ENCODE results near the gene PMEPA1.

DNA sequence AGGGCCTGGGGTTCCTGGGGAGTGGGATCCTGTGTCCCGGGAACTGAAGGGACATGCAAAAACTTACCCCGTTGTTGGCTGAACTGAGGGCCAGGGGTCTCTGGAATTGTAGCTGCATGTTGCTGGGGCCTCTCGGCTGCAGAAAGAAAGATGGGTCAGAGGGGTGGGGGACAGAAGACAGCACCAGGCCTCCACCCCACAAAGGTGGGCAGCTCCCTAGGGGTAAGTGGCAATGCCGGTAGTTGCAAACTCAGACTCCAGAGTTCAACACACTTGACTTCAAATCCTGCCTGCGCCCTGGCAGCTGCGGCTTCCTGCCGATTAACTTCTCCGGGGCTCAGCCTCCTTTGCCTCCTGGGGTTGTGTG is 94.4 kb downstream of the PMEPA1 start:
- TF ChIP-seq SUZ12 (IDR thresholded peaks at IDR 0.05) (no peak), ZNF384 (IDR thresholded peaks at IDR 0.05) (no peak), SP1 (IDR thresholded peaks at IDR 0.05) (no peak), ARNT (IDR thresholded peaks at IDR 0.05) (no peak), ELF4 (IDR thresholded peaks at IDR 0.05) (no peak), BHLHE40 (IDR thresholded peaks at IDR 0.05; ENCODE audit: borderline replicate concordance) (no peak), FOXK2 (IDR thresholded peaks at IDR 0.05) (no peak), FOXM1 (IDR thresholded peaks at IDR 0.05; ENCODE audit: borderline replicate concordance) (no peak), CTBP1 (IDR thresholded peaks at IDR 0.05; ENCODE audit: borderline replicate concordance) (no peak), L3MBTL2 (conservative IDR thresholded peaks at IDR 0.05) (no peak), FOXA1 (IDR thresholded peaks at IDR 0.05) (no peak)

Data from HEK293T (cell line).